RWPE1 (cell line): Measurements from ENCODE around the gene KYAT1.
A peak's percentile ranks its signal among the peaks of the same experiment; 100 is the strongest.

Experiments
- CTCF ChIA-PET: fragments of 350-600 bp; sonication (Branson Sonifier 250); formaldehyde crosslinking; extraction: SDS; loops from one replicate; lab custom pipeline; 2021; lab: Yijun Ruan, JAX
- POLR2A ChIA-PET: fragments of 400-600 bp; formaldehyde crosslinking; extraction: SDS; loops from one replicate; lab custom pipeline; 2020; ENCODE audit warnings: antibody characterized with exemption; ENCODE audit not compliant: low non-redundant PET; lab: Yijun Ruan, JAX
- DNase-seq: peaks from one replicate; pipeline ENCODE4 v3.0.0; 2012; ENCODE audit warnings: low spot score
- H3K27ac ChIP-seq: fragments of 450-650 bp; 2 replicates; pipeline ENCODE4 v1.5.1; 2017
- TF ChIP-seq, protein P1 (sequence below): fragments of 450-650 bp; conservative IDR thresholded peaks from 2 replicates; pipeline ENCODE4 v1.5.1; 2017; ENCODE audit warnings: low read depth, mild to moderate bottlenecking

Gene KYAT1

DNA sequence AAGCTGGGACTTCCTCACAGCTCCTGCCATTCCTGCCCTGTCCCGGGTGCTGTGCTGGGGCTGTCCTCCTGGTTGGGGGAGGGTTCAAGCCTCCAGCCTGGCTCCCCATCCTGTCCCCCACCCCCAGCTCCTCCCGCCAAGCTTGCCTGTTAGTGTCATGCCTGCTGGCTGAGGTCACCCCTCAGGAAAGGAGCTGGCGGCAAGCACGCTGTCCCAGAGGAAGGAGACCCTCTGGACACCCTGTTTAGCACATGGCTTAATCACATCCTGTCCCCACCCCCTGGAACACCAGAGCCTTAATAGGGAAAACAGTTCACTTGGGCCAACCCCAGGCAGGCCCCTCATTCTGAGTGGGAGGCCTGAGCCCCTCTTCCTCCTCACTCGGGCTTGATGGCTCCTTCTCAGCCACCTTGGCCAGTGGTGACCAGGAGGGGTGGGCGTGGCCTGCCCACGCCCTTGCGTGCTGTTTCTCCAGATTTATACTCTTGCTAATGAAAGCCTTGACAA lies 29.8 kb upstream of the KYAT1 start:
- TF ChIP-seq, protein P1, sequence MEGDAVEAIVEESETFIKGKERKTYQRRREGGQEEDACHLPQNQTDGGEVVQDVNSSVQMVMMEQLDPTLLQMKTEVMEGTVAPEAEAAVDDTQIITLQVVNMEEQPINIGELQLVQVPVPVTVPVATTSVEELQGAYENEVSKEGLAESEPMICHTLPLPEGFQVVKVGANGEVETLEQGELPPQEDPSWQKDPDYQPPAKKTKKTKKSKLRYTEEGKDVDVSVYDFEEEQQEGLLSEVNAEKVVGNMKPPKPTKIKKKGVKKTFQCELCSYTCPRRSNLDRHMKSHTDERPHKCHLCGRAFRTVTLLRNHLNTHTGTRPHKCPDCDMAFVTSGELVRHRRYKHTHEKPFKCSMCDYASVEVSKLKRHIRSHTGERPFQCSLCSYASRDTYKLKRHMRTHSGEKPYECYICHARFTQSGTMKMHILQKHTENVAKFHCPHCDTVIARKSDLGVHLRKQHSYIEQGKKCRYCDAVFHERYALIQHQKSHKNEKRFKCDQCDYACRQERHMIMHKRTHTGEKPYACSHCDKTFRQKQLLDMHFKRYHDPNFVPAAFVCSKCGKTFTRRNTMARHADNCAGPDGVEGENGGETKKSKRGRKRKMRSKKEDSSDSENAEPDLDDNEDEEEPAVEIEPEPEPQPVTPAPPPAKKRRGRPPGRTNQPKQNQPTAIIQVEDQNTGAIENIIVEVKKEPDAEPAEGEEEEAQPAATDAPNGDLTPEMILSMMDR, result no peak
- ChIA-PET CTCF (interaction anchor here (0.5 kb wide), 1 partner anchor 67 kb away, joined by 3 read pairs; no protein-coding TSS in a partner anchor), POLR2A (interaction anchor here (0.5 to 0.6 kb wide), 2 partner anchors 20 to 256 kb away, joined by 3 read pairs; no protein-coding TSS in a partner anchor)
- no peak for DNase-seq
- peak overlapping the region; percentile 99 for H3K27ac ChIP-seq

DNA sequence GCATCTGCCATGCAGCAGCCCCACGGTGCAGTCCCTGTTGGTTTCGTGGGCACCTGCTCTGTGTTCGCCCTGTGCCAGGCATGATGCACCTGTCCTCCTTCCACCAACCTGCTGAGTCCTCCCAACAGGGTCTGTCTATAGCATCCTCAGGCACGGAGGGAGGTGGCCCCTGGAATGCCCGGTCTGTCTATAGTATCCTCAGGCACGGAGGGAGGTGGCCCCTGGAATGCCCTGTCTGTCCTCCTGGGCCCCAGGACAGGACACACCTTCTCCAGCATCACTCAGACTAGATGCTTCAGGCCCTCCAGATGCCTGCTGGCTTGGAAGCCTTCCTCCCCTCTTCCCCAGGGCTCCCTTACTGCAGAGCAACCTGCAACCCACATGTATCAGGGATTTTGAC lies 29.2 kb upstream of the KYAT1 start:
- H3K27ac ChIP-seq, result peak overlapping the region; percentile 99
- no peak for DNase-seq
- POLR2A ChIA-PET, result no interaction called here
- TF ChIP-seq, protein P1, result no peak
- CTCF ChIA-PET, result interaction anchor here (0.6 to 0.7 kb wide), 2 partner anchors 15 to 55 kb away, joined by 3 read pairs; no protein-coding TSS in a partner anchor

DNA sequence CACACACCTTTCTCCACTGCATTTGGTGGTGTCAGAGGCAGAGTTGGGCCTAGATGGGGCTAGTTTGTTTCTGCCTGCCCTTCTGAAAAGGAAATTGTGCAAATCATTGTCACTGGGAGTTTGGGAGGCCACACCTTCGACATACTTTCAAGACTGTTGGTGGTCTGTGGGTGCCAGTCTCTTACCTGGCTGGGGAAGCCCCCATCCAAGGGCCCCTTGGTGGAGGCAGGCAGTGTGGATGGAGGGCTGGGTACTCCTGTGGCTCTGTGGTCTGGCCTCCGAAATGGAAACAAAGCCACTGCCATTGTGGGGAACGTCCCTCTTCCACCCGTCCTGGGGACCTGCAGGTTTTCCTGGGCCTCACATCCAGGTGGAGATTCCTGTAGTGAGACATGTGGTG lies 28.1 kb upstream of the KYAT1 start:
- TF ChIP-seq, protein P1, result no peak
- CTCF ChIA-PET, result no interaction called here
- DNase-seq, result no peak
- POLR2A ChIA-PET, result no interaction called here
- H3K27ac ChIP-seq, result peak overlapping the region; percentile 99

DNA sequence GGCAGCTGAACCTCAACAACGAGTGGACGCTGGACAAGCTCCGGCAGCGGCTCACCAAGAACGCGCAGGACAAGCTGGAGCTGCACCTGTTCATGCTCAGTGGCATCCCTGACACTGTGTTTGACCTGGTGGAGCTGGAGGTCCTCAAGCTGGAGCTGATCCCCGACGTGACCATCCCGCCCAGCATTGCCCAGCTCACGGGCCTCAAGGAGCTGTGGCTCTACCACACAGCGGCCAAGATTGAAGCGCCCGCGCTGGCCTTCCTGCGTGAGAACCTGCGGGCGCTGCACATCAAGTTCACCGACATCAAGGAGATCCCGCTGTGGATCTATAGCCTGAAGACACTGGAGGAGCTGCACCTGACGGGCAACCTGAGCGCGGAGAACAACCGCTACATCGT lies 26.6 kb upstream of the KYAT1 start:
- TF ChIP-seq, protein P1, result no peak
- no peak for DNase-seq
- ChIA-PET POLR2A (interaction anchor here (0.6 kb wide), 1 partner anchor 117 kb away, joined by 5 read pairs; no protein-coding TSS in a partner anchor), CTCF (no interaction called here)
- peak overlapping the region; percentile 99 for H3K27ac ChIP-seq

DNA sequence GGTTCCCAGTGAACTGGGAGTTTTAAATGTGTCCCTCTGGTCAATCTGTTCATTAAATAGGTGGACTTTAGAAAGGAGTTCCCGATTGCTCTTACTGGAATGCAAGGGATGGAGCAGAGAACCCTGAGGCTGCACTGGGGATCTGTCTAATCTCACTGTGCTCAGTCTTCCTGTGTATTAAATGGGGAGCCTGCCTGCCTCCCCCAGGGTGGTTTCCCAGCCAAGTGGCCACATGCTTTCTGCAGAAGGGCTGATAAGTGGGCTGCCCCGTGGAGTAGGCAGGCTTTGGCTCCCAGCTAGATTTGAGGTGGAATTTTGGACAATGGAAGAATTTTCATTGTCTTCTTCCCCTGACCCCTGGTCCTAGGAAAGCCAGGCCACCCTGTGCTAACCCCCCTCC lies 25.0 kb upstream of the KYAT1 start:
- peak overlapping the region; percentile 99 for H3K27ac ChIP-seq
- POLR2A ChIA-PET, result no interaction called here
- TF ChIP-seq, protein P1, result no peak
- DNase-seq, result no peak
- CTCF ChIA-PET, result interaction anchor here (0.6 kb wide), 1 partner anchor 225 kb away, joined by 3 read pairs; no protein-coding TSS in a partner anchor

DNA sequence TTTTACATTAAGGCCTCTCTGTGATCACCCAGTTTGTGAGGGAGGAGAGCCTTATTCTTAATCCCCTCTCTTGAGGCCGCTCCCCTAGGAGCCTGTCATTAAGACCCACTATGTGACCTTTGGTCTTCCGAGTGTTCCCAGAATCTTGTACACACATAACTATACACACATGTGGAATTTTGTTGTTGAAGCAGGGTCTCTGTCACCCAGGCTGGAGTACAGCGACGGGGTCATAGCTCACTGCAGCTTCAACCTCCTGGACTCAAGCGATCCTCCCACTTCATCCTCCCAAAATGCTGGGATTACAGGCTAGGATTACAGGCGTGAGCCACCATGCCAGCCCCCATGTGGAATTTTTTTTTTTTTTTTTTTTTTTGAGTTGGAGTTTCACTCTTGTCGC lies 24.2 kb upstream of the KYAT1 start:
- ChIA-PET CTCF (interaction anchor here (0.6 kb wide), 1 partner anchor 12 kb away, joined by 5 read pairs; no protein-coding TSS in a partner anchor), POLR2A (interaction anchor here (0.9 kb wide), 1 partner anchor 17 kb away, joined by 23 read pairs; no protein-coding TSS in a partner anchor)
- no peak for DNase-seq
- TF ChIP-seq, protein P1, result no peak
- peak overlapping the region; percentile 99 for H3K27ac ChIP-seq
